ENCODE measurements around the gene TXNDC16.

- TF ChIP-seq CTCF (IDR thresholded peaks at IDR 0.05; ENCODE audit: insufficient read depth, low read depth, low read length) (no peak), EZH2 (IDR thresholded peaks at IDR 0.05; ENCODE audit: insufficient read depth, low read length) (no peak)
Measured at GRCh38 chr14:52458721-52459085, 93.6 kb downstream of the TXNDC16 start.

Data from astrocyte (in vitro differentiated cells and primary cell).